ENCODE results near the gene CEP120. TPM values are rescaled to one million over a fixed set of nuclear protein-coding genes. Genes with fewer than 3 reads are reported as not detected.

The CEP120 gene
- total and polyA plus RNA-seq, 2 of the 4 experiments (the other 2 are of a cell fraction) = 6.7 to 46.1 TPM

DNA sequence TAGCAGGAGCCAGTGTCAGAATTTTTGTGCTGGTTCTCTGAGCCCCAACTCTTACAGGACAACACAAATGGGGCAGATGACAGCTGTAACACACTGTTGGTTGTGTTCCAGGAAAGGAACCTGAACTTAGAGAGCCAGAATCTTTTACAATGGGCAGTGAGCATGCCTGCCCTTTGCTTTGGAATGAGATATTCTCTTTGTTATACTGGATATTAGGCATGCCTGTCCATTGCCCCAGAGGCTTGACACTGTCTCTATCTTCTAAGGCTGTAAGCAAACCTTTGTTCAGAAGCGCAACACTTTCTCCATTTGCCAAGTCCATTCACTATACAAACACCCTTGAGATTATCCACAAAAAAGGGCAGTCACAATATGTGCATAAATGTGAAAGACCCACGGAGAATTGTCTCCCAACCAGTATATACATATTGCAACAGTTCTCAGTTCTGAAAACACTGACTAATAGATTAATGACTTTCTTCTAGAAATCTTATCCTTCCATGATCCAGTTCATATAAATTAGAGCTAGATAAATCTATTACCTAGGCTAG lies 26.3 kb upstream of the CEP120 start:
- peaks cover 4% of the 10 kb centered on the region; the same call in 1 of the 2 replicates for H3K4me1 ChIP-seq (ENCODE audit: control insufficient read depth, insufficient read depth, low read length)
- H4K5ac ChIP-seq (ENCODE audit: low read depth, low read length) = no peak overlapping the region
- no peak overlapping the region for H2AK5ac ChIP-seq (ENCODE audit: low read depth, low read length)
- intact Hi-C loops (cut with micrococcal nuclease) = no loop called here
- H4K91ac ChIP-seq (ENCODE audit: insufficient read depth, low read depth, low read length) = no peak overlapping the region
- no peak overlapping the region for H2BK120ac ChIP-seq (ENCODE audit: low read depth, low read length)
- H3K9me3 ChIP-seq (ENCODE audit: control insufficient read depth, insufficient read depth, low read length) = no peaks in the 10 kb centered on the region
- no peak overlapping the region for H3K27ac ChIP-seq (ENCODE audit: insufficient read depth, low read length)
- ATAC-seq (ENCODE audit: low read depth) (no peak), DNase-seq (no peak)
- H2BK20ac ChIP-seq (ENCODE audit: low read depth, low read length) = no peak overlapping the region
- CTCF ChIA-PET = interaction anchor here (0.6 kb wide), 1 partner anchor 26 kb away, joined by 3 read pairs; the partner anchor contains the start of gene CEP120
- H3K9ac ChIP-seq (ENCODE audit: low read depth, low read length) = no peak overlapping the region
- no peak overlapping the region for H3K4me2 ChIP-seq (ENCODE audit: low read depth, low read length)
- H3K23ac ChIP-seq (ENCODE audit: low read depth, low read length) = no peak overlapping the region
- BruUV-seq (replicated peaks) = no TSS peak
- dilution Hi-C loops (cut with HindIII; ENCODE audit: low sequenced_read_pairs, unreplicated experiment) = no loop called here
- no CpG with 5 or more reads among the region's 2 CpGs for WGBS, 2 experiments (ENCODE audit: extremely low coverage in 2 of 2, insufficient read length in 1 of 2)
- no peak overlapping the region for H3K4ac ChIP-seq (ENCODE audit: low read depth, low read length)
- no peaks in the 10 kb centered on the region for H3K79me1 ChIP-seq (ENCODE audit: low read depth in 1 of 2, low read length in 2 of 2)
- no peak overlapping the region for H2AK9ac ChIP-seq (replicated peaks; ENCODE audit: low read depth, low read length, poor library complexity)
- H2BK5ac ChIP-seq (ENCODE audit: low read depth, low read length, poor library complexity, severe bottlenecking) = no peak overlapping the region
- no peak overlapping the region for H2BK15ac ChIP-seq (ENCODE audit: low read depth, low read length)
- no peaks in the 10 kb centered on the region for H3K36me3 ChIP-seq (ENCODE audit: control insufficient read depth, insufficient read depth, low read length)
- H4K8ac ChIP-seq (ENCODE audit: low read depth in 2 of 2, low read length in 2 of 2) = no peak overlapping the region
- H3K4me3 ChIP-seq (ENCODE audit: insufficient read depth, low read depth, low read length) = no peak overlapping the region
- TF ChIP-seq RFX5 (IDR thresholded peaks at IDR 0.05; ENCODE audit: low read depth, low read length) (no peak), CEBPB (IDR thresholded peaks at IDR 0.05; ENCODE audit: low read depth, low read length) (no peak), SMC3 (IDR thresholded peaks at IDR 0.05; ENCODE audit: low read depth, low read length) (no peak), MXI1 (IDR thresholded peaks at IDR 0.05; ENCODE audit: borderline replicate concordance, low read depth, low read length) (no peak), RCOR1 (IDR thresholded peaks at IDR 0.05; ENCODE audit: insufficient replicate concordance, low read length) (no peak)
- TF ChIP-seq, protein P1, sequence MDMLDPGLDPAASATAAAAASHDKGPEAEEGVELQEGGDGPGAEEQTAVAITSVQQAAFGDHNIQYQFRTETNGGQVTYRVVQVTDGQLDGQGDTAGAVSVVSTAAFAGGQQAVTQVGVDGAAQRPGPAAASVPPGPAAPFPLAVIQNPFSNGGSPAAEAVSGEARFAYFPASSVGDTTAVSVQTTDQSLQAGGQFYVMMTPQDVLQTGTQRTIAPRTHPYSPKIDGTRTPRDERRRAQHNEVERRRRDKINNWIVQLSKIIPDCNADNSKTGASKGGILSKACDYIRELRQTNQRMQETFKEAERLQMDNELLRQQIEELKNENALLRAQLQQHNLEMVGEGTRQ (IDR thresholded peaks at IDR 0.05; ENCODE audit: low read depth, low read length) = no peak
- TF ChIP-seq, protein P2, sequence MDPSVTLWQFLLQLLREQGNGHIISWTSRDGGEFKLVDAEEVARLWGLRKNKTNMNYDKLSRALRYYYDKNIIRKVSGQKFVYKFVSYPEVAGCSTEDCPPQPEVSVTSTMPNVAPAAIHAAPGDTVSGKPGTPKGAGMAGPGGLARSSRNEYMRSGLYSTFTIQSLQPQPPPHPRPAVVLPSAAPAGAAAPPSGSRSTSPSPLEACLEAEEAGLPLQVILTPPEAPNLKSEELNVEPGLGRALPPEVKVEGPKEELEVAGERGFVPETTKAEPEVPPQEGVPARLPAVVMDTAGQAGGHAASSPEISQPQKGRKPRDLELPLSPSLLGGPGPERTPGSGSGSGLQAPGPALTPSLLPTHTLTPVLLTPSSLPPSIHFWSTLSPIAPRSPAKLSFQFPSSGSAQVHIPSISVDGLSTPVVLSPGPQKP (IDR thresholded peaks at IDR 0.05; ENCODE audit: borderline replicate concordance, low read depth, low read length) = no peak
- POLR2A ChIA-PET (ENCODE audit: unreplicated experiment) = no interaction called here
- in situ Hi-C loops (cut with MboI; ENCODE audit: low sequenced_read_pairs) = no loop called here
- H3K56ac ChIP-seq (ENCODE audit: extremely low read depth, insufficient read depth, low read length) = no peak overlapping the region
- H3K14ac ChIP-seq (replicated peaks; ENCODE audit: low read depth, low read length) = no peak overlapping the region
- H3K9me1 ChIP-seq (ENCODE audit: insufficient read depth, low read length) = no peaks in the 10 kb centered on the region
- no peaks in the 10 kb centered on the region for H3K27me3 ChIP-seq (ENCODE audit: control insufficient read depth, insufficient read depth, low read length)
- H4K20me1 ChIP-seq (ENCODE audit: insufficient read depth, low read length) = no peaks in the 10 kb centered on the region
- H2AFZ ChIP-seq (replicated peaks; ENCODE audit: low read length, poor library complexity) = no peak overlapping the region
- no peak overlapping the region for H3K18ac ChIP-seq (ENCODE audit: low read depth, low read length)

Data from IMR-90 (cell line).